Endothelial cell of umbilical vein (primary cell): Measurements from ENCODE around the gene FSD1L. TPM values are rescaled to one million over a fixed set of nuclear protein-coding genes. Genes with fewer than 3 reads are reported as not detected.

ENCODE experiments used
- BruUV-seq: library from RNA; stranded (reverse); fragments of 400-500 nt; replicated peaks from 2 replicates; lab custom pipeline; 2021; lab: Mats Ljungman, UMichigan
- CTCF ChIA-PET: fragments of 300-600, 350-600 bp; sonication (Branson Sonifier 250); formaldehyde crosslinking; loops from one replicate; lab custom pipeline; 2021; ENCODE audit warnings: antibody characterized with exemption, inconsistent platforms; lab: Charles Lee
- POLR2A ChIA-PET: fragments of 300-600, 350-600 bp; sonication (Branson Sonifier 250); formaldehyde crosslinking; loops from one replicate; lab custom pipeline; 2021; ENCODE audit warnings: antibody characterized with exemption, inconsistent platforms; lab: Charles Lee
- DNase-seq: peaks from one replicate; pipeline ENCODE4 v3.0.0-alpha.2; 2011; ENCODE audit warnings: low read depth, low spot score
- FAIRE-seq: peaks from 2 replicates; lab custom pipeline; 2011; peaks lifted over from hg19 to GRCh38; lab: Jason Lieb, UNC
- H2AFZ ChIP-seq: 2 replicates; pipeline ENCODE4 v1.6.0; 2012; ENCODE audit warnings: low read depth, low read length, control low read depth, inconsistent platforms
- H3K27ac ChIP-seq: 2 replicates; pipeline ENCODE4 v1.5.1; 2011; ENCODE audit warnings: low read depth, mild to moderate bottlenecking, control low read depth, low read length, moderate library complexity; ENCODE audit not compliant: insufficient read depth
- H3K27me3 ChIP-seq, 2 experiments: 2 replicates each; pipeline versions ENCODE4 v1.6.0 to v1.6.1; 2011; ENCODE audit warnings: low read length in 2 of 2, mixed read lengths in 1 of 2; ENCODE audit not compliant: control insufficient read depth in 2 of 2, insufficient read depth in 2 of 2
- H3K36me3 ChIP-seq, 2 experiments: 2 replicates in 1 of 2; 3 replicates in 1 of 2; pipeline ENCODE4 v1.5.1; 2011; ENCODE audit warnings: low read length in 2 of 2, mild to moderate bottlenecking in 1 of 2, moderate library complexity in 1 of 2; ENCODE audit not compliant: control insufficient read depth in 2 of 2, insufficient read depth in 2 of 2; ENCODE audit errors: extremely low read depth in 1 of 2
- H3K4me1 ChIP-seq: 3 replicates; pipeline ENCODE4 v1.5.1; 2011; ENCODE audit warnings: mild to moderate bottlenecking, low read length; ENCODE audit not compliant: control insufficient read depth, insufficient read depth; ENCODE audit errors: extremely low read depth
- H3K4me2 ChIP-seq: 2 replicates; pipeline ENCODE4 v1.6.1; 2011; ENCODE audit warnings: low read length, control low read depth, mixed read lengths; ENCODE audit not compliant: insufficient read depth
- H3K4me3 ChIP-seq, 3 experiments: fragments of 200-600 bp in 1 of 3; sonication (generic), shearing (Covaris generic) in 1 of 3; replicated peaks in 1 of 3; 2 replicates each; pipeline ENCODE4 v1.5.1; 2011 to 2016; ENCODE audit warnings: control low read depth in 3 of 3, low read length in 3 of 3, mild to moderate bottlenecking in 2 of 3, inconsistent platforms in 1 of 3, low read depth in 1 of 3, moderate library complexity in 1 of 3; ENCODE audit not compliant: insufficient read depth in 1 of 3
- H3K79me2 ChIP-seq: 2 replicates; pipeline ENCODE4 v1.6.0; 2012; ENCODE audit warnings: low read length, inconsistent platforms; ENCODE audit not compliant: control insufficient read depth, insufficient read depth
- H3K9ac ChIP-seq: replicated peaks from 2 replicates; pipeline ENCODE3; 2011; ENCODE audit warnings: low read length, control low read depth; ENCODE audit not compliant: insufficient read depth; ENCODE audit errors: extremely low read depth
- H3K9me1 ChIP-seq: replicated peaks from 3 replicates; pipeline ENCODE4 v1.6.0; 2011; ENCODE audit warnings: mild to moderate bottlenecking, low read length; ENCODE audit not compliant: control insufficient read depth, insufficient read depth; ENCODE audit errors: extremely low read depth
- H3K9me3 ChIP-seq: replicated peaks from 2 replicates; pipeline ENCODE4 v1.5.1; 2012; ENCODE audit warnings: low read length, inconsistent platforms; ENCODE audit not compliant: control insufficient read depth, insufficient read depth
- H4K20me1 ChIP-seq: replicated peaks from 2 replicates; pipeline ENCODE3; 2011; ENCODE audit warnings: mild to moderate bottlenecking, low read length; ENCODE audit not compliant: control insufficient read depth, insufficient read depth; ENCODE audit errors: extremely low read depth
- EZH2 ChIP-seq: IDR thresholded peaks from 2 replicates; pipeline ENCODE4 v1.6.1; 2012; ENCODE audit warnings: borderline replicate concordance, low read depth, mild to moderate bottlenecking, moderate library complexity, low read length, inconsistent platforms; ENCODE audit not compliant: severe bottlenecking
- FOS ChIP-seq: IDR thresholded peaks from 2 replicates; pipeline ENCODE4 v1.6.1; 2011; ENCODE audit warnings: mild to moderate bottlenecking, low read length, moderate library complexity, borderline replicate concordance; ENCODE audit not compliant: insufficient read depth
- GATA2 ChIP-seq: IDR thresholded peaks from 2 replicates; pipeline ENCODE4 v1.7.0; 2011; ENCODE audit warnings: low read depth, mild to moderate bottlenecking, moderate library complexity, mixed read lengths, low read length; ENCODE audit not compliant: insufficient read length, insufficient read depth
- JUN ChIP-seq: IDR thresholded peaks from 2 replicates; pipeline ENCODE4 v1.6.1; 2011; ENCODE audit warnings: borderline replicate concordance, low read depth; ENCODE audit not compliant: insufficient read length, insufficient read depth
- MAX ChIP-seq: IDR thresholded peaks from 2 replicates; pipeline ENCODE4 v1.6.1; 2011; ENCODE audit not compliant: insufficient read depth, insufficient read length
- MYC ChIP-seq: IDR thresholded peaks from one replicate; pipeline ENCODE4 v1.6.1; 2011; ENCODE audit warnings: mild to moderate bottlenecking, low read depth, low read length
- POLR2A ChIP-seq: IDR thresholded peaks from 2 replicates; pipeline ENCODE4 v1.6.1; 2012; ENCODE audit warnings: low read depth, mild to moderate bottlenecking, control low read depth, low read length
- POLR2AphosphoS5 ChIP-seq: IDR thresholded peaks from 2 replicates; pipeline ENCODE4 v1.6.1; 2012; ENCODE audit warnings: low read depth, mild to moderate bottlenecking, control low read depth, low read length, moderate library complexity; ENCODE audit not compliant: insufficient read depth
- dilution Hi-C: fragments of 300-500 bp; cut with MboI; formaldehyde crosslinking; loops from one replicate; pipeline ENCODE4 v1.15.0; 2019; ENCODE audit warnings: low sequenced_read_pairs; ENCODE audit not compliant: extremely low pct_ligation_motif_present
- intact Hi-C: fragments of 100-400 bp; cut with micrococcal nuclease; formaldehyde crosslinking; loops from one replicate; pipeline ENCODE4 v1.10.0; 2022
- polyA plus RNA-seq, 4 experiments: library from polyadenylated mRNA; depleted of rRNA in 3 of 4; stranded (reverse) in 3 of 4; unstranded in 1 of 4; fragments of >200 nt; gene quantifications; 2 replicates each; pipeline versions ENCODE4 v1.2.1 to v1.2.3, GENCODE V29; 2011 to 2012; ENCODE audit warnings: missing spikeins in 1 of 4
- total RNA-seq: library from RNA; stranded (reverse); gene quantifications from 2 replicates; pipeline ENCODE4 v1.2.3, GENCODE V29; 2021
- TF ChIP-seq, protein P1 (sequence below), 2 donors: IDR thresholded peaks; 1 replicate in 1 of 2; 2 replicates in 1 of 2; pipeline ENCODE4 v1.5.1; 2011; ENCODE audit warnings: low read length in 2 of 2, mild to moderate bottlenecking in 2 of 2, moderate library complexity in 2 of 2, control low read depth in 1 of 2, inconsistent platforms in 1 of 2, low read depth in 1 of 2; ENCODE audit not compliant: insufficient read depth in 1 of 2; ENCODE audit errors: extremely low read depth in 1 of 2

Gene FSD1L
- total and polyA plus RNA-seq, 2 donors (not counting 3 experiments of a cell fraction or from before 2014, with no cell fraction given): 0.69 to 8.5 TPM

- Histone ChIP-seq H3K79me2 (peaks cover 14% of the 10 kb centered on the region), H3K9ac (no peak overlapping the region), H3K36me3 (no peaks in the 10 kb centered on the region), H3K9me3 (no peaks in the 10 kb centered on the region), H3K27me3 (no peaks in the 10 kb centered on the region), H3K4me2 (no peak overlapping the region), H2AFZ (no peak overlapping the region), H4K20me1 (no peaks in the 10 kb centered on the region), H3K4me1 (no peaks in the 10 kb centered on the region), H3K27ac (no peak overlapping the region), H3K9me1 (no peaks in the 10 kb centered on the region), H3K4me3 (no peak overlapping the region)
- dilution Hi-C loops: no loop called here
- POLR2A ChIA-PET: no interaction called here
- CTCF ChIA-PET: no interaction called here
- DNase-seq: no peak
- intact Hi-C loops: no loop called here
- BruUV-seq: no TSS peak
- TF ChIP-seq, protein P1, sequence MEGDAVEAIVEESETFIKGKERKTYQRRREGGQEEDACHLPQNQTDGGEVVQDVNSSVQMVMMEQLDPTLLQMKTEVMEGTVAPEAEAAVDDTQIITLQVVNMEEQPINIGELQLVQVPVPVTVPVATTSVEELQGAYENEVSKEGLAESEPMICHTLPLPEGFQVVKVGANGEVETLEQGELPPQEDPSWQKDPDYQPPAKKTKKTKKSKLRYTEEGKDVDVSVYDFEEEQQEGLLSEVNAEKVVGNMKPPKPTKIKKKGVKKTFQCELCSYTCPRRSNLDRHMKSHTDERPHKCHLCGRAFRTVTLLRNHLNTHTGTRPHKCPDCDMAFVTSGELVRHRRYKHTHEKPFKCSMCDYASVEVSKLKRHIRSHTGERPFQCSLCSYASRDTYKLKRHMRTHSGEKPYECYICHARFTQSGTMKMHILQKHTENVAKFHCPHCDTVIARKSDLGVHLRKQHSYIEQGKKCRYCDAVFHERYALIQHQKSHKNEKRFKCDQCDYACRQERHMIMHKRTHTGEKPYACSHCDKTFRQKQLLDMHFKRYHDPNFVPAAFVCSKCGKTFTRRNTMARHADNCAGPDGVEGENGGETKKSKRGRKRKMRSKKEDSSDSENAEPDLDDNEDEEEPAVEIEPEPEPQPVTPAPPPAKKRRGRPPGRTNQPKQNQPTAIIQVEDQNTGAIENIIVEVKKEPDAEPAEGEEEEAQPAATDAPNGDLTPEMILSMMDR (IDR thresholded peaks at IDR 0.05; ENCODE audit: extremely low read depth in 1 of 2, insufficient read depth in 1 of 2, low read depth in 1 of 2, low read length in 2 of 2): no peak
- no peak for TF ChIP-seq POLR2A
- no peak for TF ChIP-seq MYC
- TF ChIP-seq JUN: no peak
- TF ChIP-seq FOS: no peak
- TF ChIP-seq GATA2: no peak
- no peak for TF ChIP-seq MAX
- TF ChIP-seq POLR2AphosphoS5: no peak
- TF ChIP-seq EZH2: no peak
- FAIRE-seq: no peak
These were observed 54.4 kb downstream of the FSD1L start for GRCh38 chr9:105502276-105502675.
